HG03521 (cell line): ENCODE results near the gene KIF9.
"Not testable (repeated sequence)": the region's sequence is repeated elsewhere in the genome, so short reads cannot be mapped to it uniquely, and the experiment has no call there.

Experiments used
- ATAC-seq: cut with Tn5 transposase; IDR thresholded peaks from one replicate; pipeline ENCODE4 v1.9.1; 2021; ENCODE audit warnings: mild to moderate bottlenecking, moderate library complexity; ENCODE audit not compliant: unreplicated experiment

KIF9 gene

DNA sequence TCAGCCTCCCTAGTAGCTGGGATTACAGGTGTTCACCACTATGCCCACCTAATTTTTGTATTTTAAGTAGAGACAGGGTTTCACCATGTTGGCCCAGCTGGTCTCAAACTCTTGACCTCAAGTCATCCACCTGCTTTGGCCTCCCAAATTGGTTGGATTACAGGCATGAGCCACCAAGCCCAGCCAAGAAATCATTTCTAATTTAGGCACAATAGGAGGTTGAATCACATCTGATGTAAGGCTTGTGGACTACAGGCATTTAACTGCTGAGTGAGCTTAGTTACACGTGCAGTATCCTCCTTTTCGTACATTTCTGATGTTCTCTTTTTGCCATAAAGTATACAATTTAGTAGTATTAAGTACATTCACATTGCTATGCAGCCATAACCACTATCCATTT, 87.6 kb downstream of the KIF9 start:
- no peak for ATAC-seq

GRCh38 chr3:47193871-47194859, 88.4 kb downstream of the KIF9 start:
- ATAC-seq, result no peak

- ATAC-seq, result no peak
Observed at GRCh38 chr3:47186285-47186684, 96.3 kb downstream of the KIF9 start.

DNA sequence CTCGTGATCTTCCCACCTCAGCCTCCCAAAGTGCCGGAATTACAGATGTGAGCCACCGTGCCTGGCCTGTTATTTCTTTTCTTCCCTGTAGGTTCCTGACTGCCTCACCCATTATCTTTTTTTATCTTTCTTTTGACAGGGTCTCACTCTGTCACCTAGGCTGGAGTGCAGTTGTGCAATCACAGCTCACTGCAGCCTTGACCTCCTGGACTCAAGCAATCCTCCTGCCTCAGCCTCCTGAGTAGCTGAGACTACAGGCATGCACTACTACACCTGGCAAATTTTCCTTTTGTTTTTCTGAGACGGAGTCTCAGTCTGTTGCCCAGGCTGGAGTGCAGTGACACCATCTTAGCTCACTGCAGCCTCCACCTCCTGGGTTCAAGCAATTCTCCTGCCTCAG, 100.9 kb downstream of the KIF9 start:
- not testable (repeated sequence) for ATAC-seq

DNA sequence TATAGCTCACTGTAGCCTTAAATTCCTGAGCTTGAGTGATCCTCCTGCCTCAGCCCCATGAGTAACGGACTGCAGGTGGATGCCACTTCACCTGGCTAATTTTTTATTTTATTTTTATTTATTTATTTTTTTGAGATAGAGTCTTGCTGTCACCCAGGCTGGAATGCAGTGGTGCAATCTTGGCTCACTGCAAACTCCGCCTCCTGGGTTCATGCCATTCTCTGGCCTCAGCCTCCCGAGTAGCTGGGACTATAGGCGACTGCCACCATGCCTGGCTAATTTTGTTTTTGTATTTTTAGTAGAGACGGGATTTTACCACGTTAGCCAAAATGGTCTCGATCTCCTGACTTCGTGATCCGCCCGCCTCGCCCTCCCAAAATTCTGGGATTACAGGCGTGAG, 102.6 kb downstream of the KIF9 start:
- ATAC-seq, result not testable (repeated sequence)
